NCI-H2107 (cell line): Measurements from ENCODE around the gene NPAS3.

Experiments used
- DNase-seq: peaks from one replicate; lab custom pipeline; 2025; lab: John Stamatoyannopoulos, UW

Gene NPAS3

DNA sequence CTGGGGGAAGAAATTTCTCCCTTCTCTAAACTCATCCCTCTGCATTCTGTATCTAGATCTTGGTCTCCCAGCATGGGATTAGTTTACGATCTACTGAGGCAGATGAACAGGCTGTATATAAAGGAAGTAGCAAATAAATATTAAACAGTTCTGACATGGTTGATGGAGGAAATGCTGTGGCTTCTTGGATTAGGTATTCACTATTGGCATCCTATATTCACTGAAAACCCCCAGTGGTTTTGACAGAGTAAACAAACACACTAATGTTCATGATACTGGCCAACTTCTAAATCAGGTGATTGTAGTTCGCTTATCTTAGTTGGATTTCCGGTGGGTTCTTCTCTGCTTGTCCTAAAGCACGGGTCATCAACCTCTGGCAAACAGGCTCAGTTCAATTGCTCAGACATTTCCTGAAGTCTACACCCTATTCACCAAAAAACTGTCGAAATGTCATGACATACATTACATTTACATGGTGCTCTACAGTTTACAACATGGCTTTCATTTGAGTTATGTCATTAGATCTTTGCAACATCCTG, 578.3 kb downstream of the NPAS3 start:
- no peak for DNase-seq

DNA sequence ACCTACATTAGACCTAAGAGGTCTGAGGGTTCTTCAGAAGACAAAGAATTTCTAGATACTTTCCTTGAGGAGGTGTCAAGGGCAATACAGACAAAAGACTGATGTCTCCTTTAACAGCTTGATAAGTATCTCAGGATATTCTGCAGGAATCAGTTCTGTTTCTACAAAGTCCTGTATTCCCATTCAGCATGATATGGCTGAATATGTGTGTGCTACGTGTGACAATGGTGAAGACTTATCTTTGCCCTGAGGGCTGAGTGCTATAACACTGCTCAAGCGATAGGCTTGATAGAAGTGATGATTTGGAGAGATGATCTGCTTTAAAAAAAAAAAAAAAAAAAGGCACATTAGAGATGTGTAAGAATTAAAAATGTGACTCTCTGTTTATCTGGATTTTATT, 582.5 kb downstream of the NPAS3 start:
- no peak for DNase-seq

DNA sequence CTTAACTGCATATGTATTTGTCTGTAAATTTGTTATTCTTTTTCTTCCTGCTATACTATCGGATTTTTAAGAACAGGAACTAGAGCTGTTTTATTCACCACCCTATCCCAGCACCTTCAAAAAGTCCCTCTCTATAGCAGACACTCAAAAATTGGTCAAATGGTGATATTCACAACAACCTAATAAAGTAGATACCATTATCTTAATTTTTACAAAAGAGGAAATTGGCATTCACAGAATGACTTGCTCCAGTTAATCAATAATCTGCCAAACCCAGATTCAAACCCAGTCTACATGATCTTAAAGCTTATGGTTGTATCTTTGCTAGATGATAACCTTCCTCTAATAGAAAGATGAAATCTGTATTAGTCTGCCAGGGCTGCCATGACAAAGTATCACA, 585.6 kb downstream of the NPAS3 start:
- DNase-seq = no peak

DNA sequence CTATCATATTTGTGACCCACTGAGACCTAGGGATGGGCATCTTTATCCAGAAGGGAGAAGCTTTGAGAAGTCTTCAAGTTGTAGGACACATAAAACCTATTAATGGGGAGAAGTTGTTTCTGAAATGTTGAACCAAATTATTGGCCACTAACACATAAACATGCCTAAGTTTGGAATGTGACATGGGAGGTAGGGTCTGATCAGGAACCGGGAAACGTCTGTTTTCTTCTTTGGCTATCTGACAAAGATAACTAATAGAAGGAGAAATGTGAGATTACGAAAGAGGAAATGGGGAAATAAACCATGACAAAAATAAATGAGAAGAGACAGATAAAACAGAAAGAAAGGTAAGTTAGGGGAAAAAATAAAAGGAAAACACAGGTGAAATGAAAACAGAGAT, 586.9 kb downstream of the NPAS3 start:
- DNase-seq = no peak

DNA sequence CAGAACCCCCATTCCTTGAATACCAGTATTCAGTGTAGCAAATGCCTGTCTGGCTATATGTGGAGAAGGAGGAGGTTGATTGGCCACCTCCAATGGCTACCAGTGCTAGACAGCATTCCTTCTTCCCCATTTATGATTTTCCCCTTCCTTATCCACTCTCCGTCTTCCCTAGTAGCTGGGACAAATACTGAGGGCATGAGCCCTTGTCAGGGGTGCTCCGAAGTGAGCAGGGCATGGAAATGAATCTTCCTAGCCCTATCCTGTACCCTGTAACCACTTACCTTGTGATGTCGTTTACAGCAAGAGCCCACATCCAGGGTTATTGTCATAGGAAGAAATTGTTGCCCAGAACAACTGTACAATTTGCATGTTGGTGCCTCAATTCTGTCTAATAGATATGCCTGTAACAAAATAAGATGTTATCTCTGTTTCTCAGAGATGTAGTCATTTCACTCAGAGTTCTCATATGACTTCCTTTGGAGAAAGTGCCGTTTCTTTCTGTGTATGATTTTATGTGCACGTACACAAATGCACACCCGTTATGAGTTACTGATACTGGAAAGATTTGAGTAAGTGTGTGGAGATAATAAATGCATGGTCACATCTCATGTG, 588.5 kb downstream of the NPAS3 start:
- DNase-seq = no peak

DNA sequence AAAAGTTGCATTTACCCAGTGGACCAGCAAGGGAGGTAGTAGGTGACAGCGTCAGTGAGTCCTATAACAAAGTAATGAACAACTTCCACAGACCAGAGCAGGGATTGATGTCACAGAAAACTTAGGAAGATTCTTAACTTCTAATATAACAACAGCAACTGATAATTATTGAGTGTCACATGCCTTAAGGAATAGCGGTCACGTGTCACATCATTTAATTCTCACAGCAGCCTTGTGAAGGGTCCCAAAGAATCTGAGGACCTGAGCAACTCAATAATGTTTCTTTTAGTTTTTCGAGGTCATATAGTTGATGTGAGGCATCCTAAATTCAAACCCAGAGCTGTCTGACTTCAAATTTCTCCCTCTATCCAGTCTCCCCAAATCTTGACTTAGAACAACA, 590.0 kb downstream of the NPAS3 start:
- DNase-seq = no peak

DNA sequence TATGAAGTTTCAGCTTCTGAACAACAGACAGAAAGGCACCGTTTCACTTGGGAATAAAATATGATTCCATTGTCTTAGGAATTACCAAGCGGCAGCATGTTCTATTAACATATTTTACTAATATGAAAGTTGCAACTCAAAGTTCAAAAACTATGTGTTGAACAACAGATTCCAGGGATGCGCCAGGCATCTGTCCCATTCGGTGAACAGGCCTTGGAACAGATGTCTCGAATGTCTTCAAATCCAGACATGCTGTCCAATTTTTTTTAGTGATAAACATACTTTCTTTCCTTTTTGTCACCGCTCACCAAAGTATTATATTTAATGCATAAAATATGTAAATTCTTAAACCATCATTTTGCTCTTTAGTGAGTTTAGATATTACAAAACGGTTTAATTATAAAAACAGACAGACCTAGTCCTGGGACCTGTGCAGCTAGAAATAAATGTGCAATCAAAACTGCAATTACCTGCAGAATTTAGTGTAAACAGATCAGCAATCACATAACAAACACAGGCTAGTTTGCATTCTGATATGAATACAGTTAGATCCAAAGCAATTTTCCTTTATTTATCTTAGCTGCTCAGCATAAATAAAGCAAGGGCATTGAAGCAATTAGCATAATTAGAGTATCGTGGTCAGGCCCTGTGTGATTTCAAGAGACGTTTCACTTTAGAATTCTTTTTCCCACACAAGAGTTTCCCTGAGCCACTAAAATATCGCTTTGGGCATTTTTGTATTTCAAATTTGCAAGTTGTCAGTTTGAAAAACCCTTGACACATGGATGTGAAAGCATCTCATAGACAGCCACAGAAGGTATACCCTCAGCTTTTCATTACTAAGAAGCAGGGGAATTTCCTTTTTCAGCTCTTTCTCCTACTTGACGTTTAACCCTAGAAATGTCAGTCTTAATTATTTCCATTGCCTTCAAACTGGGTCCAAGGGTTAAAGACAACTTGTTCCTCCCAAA, 591.4 kb downstream of the NPAS3 start:
- DNase-seq = no peak

DNA sequence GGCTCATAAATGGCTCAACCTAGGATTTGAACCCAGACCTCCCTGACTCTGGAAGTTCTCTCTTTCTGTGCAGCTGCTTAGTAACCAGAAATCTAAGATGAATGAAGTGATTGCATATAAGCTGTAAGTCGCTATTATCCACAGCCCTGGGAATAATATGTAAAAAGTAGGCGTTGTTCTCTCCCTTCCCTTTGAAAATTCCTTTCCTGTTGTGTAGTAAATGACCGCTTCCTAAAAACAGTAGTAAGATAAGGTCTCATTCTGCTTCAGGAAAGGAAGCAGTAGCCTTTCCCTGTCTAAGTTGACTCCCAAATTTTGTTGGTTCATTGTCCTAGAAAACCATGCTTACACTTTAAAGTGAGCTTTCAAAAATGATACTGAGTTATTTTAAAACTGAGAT, 593.9 kb downstream of the NPAS3 start:
- DNase-seq = no peak

DNA sequence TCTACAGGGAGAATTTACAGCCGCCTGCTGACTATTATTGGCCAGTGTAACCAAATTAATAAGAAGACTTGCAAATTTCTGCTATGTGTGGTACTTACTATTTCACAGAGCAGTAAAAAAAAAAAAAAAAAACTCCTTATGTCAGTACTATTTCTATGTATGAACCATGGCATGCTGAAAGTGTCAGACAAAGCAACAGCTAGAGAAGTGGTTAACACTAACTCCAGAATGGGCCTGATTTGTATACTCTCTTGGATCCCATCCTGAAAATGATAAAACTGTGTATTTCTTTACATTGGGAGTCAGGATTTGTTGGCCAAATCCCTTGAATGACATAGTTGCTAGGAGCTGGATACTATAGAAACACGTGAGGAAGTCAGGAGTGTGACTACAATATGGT, 595.4 kb downstream of the NPAS3 start:
- no peak for DNase-seq

DNA sequence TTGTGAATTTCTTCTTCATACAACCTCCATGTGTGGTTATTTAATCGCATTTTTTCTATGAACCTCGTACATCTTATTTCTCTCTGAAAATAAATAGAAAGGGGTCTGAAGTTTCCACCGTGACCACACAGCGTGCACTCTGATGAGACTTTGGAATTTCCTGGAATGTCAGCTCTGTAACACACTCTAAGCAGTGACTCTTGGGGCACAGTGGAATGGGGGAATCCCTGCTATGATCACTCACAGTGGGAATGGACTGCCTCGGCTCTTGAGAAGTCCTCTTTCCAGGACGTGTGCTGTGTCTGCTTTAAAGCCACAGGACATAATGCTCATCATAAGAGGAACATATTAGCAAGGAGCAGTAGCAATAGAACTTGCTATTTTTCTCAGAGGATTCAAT, 596.0 kb downstream of the NPAS3 start:
- DNase-seq = no peak

DNA sequence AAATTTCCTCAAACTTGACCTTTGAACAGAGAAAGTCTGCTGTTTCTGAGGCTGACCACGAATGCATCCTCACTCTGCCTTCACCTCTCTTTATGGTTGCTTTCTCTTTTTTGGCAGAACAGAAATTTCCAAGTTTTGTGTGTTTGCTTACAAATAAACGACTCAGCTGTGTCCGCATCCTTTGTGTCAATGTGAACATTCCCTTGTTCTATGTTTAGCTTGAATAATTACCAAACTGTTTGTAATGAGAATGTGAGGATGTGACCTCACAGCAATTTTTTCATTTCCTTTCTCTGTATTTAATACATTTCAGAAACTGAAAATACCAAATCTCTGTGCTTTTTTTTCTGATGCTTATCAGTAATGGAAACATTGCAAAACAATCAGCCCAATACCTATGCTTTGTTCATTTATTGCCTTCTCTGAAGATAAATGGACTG, 601.3 kb downstream of the NPAS3 start:
- no peak for DNase-seq

DNA sequence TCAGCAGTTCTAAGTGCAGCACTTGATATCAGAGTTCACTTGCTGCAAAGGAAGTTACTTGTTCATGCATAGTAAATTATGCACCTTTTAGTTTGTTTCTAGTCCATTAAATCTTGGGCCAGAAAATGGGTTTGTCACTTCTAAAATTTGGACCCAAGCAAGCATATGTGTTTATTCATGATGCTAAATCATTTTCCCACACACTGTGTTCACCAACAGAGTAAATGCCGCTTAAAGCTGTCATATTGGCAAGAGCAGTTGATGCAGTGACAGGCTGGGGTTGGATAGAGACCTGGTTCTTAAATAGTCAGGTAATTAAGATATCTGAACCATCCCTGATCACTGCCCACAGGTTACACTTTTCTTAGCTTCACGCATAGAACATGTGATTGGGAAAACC, 602.5 kb downstream of the NPAS3 start:
- no peak for DNase-seq

DNA sequence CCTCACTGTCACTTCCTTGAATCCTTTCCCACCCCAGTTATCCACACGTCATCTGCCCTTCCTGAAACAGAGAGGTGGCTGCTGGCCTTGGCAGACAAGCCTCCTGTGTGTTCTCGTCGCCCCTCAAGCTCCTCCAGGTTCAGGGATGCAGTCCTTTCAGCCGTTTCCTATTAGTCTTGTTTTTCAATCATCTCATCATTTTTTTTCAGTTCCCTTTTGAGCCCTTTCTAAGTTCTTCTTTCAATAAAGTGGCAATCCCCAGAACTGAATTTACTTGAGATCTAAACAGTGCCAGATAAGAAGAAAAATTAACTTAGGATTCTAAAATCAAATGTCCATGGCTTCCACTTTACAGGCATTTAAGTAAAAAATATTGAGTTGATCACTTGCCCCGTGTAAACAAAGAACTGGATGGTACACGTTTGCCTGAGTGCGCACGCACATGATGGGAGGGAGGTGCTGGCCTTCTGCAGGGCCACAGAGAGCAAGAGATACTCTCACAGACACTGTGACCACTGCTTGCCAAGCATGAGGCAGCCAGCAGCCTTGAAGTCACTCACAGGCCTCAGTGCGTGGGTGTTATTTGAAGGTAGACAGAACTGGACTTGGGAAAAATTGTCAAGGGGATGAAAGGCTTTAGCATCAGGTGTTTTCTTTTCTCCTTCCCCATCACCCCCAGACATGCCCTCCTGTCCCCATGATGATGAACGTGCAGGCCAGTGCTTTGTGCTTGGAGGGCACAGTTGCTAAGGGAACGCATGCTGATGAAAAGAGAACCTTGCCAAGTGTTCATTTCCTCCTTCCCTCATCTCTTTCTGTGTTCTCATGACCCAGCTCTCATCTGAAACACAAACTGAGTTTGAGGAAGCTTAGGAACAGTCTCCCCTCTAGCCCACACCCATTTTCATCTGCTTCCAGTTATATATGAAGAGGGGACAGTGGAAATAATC, 603.9 kb downstream of the NPAS3 start:
- DNase-seq = no peak

DNA sequence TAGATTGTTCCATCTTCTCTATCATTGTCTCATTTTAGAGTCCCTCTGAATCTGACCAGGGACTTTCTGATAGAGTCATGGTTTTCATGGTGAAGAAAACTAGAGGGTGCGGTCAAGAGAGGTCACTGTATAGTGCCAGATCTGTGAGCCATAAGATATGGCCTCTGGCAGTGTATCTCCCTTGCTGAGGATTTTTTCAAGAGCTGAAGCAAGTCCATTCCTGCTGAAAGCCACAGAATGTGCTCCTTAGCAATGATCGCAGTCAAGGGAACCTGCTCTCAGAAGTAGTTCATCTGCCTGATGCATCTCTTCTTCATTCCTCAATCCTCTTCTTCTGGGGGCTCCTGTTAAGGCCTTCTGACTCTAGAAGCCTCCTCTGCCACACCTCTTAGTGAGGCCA, 607.0 kb downstream of the NPAS3 start:
- DNase-seq = no peak

DNA sequence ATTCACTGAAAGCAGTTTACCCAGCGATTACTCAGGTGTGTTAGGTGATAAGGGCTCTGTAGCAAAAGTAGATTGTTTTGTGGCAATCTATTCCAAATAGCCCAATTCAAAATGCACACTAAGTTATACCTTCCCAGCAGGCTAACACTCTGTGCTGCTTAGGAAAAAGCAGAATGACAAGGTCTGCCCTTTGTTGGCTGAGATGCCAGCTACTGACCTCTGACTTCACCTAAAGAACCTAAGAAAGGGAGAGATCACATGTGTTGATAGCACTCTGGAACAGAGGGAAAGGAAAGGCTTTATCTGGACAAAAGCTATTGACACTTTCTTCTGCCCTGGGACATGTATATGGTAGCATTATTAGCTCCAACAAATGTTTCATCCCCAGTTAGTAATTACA, 609.9 kb downstream of the NPAS3 start:
- DNase-seq = no peak

DNA sequence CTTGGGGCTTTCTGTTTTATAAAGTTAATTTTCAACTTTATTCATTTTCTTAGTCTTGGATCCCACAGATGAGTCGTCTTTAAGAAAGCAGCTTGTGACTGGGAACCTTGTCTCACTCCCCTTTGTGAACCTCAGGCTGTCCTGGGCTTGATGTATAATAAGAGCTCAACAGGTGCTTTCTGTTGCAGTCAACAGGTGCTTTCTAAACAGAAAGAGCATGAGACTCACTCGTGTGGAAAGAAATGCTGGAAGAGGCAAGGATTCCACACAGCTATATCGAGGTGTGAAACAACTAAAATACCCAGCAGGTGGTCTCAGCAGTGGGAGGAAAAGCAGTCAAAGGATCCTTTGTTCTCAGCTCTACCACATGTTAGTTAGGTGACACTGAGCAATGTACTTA, 613.3 kb downstream of the NPAS3 start:
- DNase-seq = peak; percentile 91

DNA sequence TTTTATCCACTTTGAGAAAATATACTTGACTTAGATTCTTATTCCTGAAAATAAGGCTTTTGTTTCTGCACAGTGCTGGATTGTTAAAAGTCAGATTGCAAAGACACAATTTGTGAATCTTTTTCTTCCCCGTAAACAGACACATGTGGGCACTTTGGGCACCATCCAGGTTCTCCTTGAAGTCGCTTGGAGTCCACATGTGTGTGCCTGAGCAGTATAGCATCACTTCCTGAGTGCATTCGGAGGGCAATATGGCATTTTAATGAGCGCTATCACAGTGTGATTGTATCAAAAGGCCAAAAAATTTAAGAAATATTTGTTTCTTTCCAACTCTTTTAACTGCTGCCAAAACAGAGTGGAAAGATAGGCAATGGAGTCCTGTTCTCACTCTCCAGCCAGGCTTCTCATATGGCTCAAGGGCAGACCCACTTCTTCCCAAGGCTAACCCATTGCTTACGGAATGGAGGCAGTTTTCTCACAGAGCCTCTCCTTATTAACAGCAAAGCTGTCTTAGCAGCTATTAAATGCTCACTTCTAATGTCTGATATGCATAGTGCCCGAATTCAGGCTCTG, 615.1 kb downstream of the NPAS3 start:
- DNase-seq = no peak

DNA sequence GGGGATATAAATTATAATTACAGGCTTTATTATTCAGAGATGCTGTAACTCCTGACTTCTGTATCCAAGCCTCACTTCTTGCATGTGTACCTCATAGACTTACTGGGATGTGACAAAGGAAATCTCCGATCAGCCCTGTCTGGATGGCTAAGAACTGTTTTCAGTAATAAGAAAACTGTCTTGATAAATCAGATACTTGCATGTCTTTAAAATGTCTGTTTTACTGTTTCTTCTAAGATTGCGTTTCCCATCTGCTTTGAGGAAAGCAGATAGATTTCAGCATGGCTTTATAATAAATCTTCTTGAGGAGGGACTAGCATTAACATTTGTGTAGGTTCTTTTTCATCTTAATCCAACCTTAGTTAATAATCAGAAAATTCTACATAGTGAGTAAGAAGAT, 616.3 kb downstream of the NPAS3 start:
- no peak for DNase-seq

DNA sequence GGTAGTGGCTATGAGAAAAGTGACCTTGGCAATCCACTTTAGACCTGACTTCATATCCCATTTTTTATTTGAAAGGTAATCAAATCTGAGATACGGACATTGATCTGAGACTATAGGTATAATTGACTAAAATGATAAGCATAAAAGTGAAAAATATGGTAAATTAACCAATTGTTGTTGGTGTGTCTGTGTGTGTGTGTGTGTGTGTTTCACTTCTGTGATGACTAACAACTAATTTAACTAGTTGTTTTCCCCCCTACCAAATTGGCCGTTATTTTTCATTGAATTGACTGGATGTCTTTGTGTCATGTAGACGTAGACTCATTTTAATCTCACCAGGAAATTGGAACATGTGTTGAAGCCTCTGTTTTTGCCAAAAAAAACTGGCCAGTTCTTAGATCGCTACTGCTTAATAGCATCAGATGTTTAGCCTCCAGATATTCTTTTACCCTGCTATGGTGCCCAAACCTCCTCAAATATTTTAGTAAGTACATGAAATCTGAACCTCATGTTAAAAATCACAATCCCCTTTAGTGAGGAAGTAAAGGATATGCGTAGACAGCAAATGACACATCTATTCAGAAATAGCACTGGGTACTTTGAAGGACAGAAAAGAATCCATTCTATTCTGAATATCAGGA, 617.2 kb downstream of the NPAS3 start:
- DNase-seq = no peak

DNA sequence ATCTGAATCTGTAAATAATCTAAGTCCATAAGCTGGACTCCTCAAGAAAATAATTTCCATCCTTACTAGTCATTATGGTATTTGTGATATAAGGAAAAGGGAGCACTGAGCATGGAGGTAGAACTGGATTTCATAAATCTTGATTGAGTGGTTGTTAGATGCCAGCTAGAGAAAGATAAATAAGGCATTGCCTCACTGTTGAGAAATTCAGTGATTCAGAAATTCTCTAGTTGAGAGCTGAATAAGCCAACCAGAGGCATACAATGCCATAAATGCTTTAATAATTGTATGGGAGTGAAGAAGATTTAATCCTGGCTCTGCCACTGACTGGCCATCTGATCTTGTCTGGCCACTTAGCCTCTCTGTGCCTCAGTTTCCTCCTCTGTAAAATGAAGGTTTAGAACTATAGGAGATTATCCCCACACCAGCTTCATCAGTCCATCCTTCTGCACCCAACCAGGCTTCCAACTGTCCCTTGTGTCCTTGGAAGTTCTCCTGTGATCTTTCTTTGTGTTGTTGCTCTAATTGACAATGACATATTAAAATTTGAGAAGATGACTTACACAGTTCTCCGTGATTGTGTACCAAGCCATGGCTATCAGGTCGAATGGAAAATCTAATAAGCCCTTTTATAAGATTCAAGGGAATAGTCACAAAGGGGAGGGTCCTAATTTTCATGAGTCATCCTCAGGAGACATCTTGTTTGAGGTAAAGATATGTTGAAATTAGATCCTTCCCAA, 617.9 kb downstream of the NPAS3 start:
- DNase-seq = no peak
